GM12878 (cell line): ENCODE data around the gene GON4L. TPM values are rescaled to one million over a fixed set of nuclear protein-coding genes. Genes with fewer than 3 reads are reported as not detected.

ENCODE experiments used
- ASH2L ChIP-seq: fragments of 300-600, 200-600 bp; sonication (generic); IDR thresholded peaks from 2 replicates; pipeline ENCODE4 v1.6.1; 2017; ENCODE audit warnings: low read depth, mild to moderate bottlenecking, borderline replicate concordance
- CEBPB ChIP-seq, 2 experiments: fragments of 150-350 bp in 1 of 2; IDR thresholded peaks; 2 replicates each; pipeline ENCODE4 v1.6.1; 2012 to 2014; ENCODE audit warnings: low read depth in 2 of 2, low read length in 2 of 2, borderline replicate concordance in 1 of 2, inconsistent platforms in 1 of 2
- CREB1 ChIP-seq: IDR thresholded peaks from 2 replicates; pipeline ENCODE4 v1.6.1; 2012; ENCODE audit warnings: low read depth, mild to moderate bottlenecking, inconsistent platforms
- FOS ChIP-seq: IDR thresholded peaks from 3 replicates; pipeline ENCODE4 v1.6.1; 2011; ENCODE audit warnings: borderline replicate concordance; ENCODE audit not compliant: insufficient read length; ENCODE audit errors: extremely low read depth
- FOXK2 ChIP-seq: fragments of 450-650 bp; IDR thresholded peaks from 2 replicates; pipeline ENCODE4 v1.6.1; 2017; ENCODE audit warnings: mild to moderate bottlenecking, moderate library complexity
- IKZF2 ChIP-seq, 2 experiments: fragments of 450-650 bp; IDR thresholded peaks; 2 replicates each; pipeline ENCODE4 v1.6.1; 2017; ENCODE audit warnings: mild to moderate bottlenecking in 2 of 2, moderate library complexity in 2 of 2
- MXI1 ChIP-seq: fragments of 150-350 bp; IDR thresholded peaks from 2 replicates; pipeline ENCODE4 v1.6.1; 2011; ENCODE audit warnings: low read depth, mild to moderate bottlenecking, inconsistent platforms, low read length, improper control_type of control experiment
- MYC ChIP-seq: IDR thresholded peaks from 2 replicates; pipeline ENCODE4 v1.6.1; 2011; ENCODE audit warnings: mild to moderate bottlenecking, low read length, moderate library complexity, inconsistent platforms; ENCODE audit not compliant: insufficient read depth, insufficient replicate concordance, insufficient read length, severe bottlenecking
- PML ChIP-seq: IDR thresholded peaks from 2 replicates; pipeline ENCODE4 v1.6.1; 2012; ENCODE audit warnings: low read length, inconsistent platforms
- POU2F2 ChIP-seq: IDR thresholded peaks from 3 replicates; pipeline ENCODE4 v1.6.1; 2011; ENCODE audit warnings: low read depth, mild to moderate bottlenecking, low read length, borderline replicate concordance
- RB1 ChIP-seq: fragments of 450-650 bp; formaldehyde crosslinking; IDR thresholded peaks from 2 replicates; pipeline ENCODE4 v1.6.1; 2017; ENCODE audit warnings: mild to moderate bottlenecking, borderline replicate concordance
- SIN3A ChIP-seq: IDR thresholded peaks from 2 replicates; pipeline ENCODE4 v1.6.1; 2012; ENCODE audit warnings: low read depth, low read length, improper control_type of control experiment
- SMAD1 ChIP-seq: fragments of 450-650 bp; IDR thresholded peaks from 2 replicates; pipeline ENCODE4 v1.6.1; 2018; ENCODE audit warnings: mild to moderate bottlenecking, low read depth; ENCODE audit not compliant: partially characterized antibody
- YY1 ChIP-seq: IDR thresholded peaks from 2 replicates; pipeline ENCODE4 v1.6.1; 2011; ENCODE audit warnings: low read depth, mild to moderate bottlenecking, low read length
- ZNF217 ChIP-seq: fragments of 450-650 bp; IDR thresholded peaks from 2 replicates; pipeline ENCODE4 v1.6.1; 2017; ENCODE audit warnings: antibody characterized with exemption, mild to moderate bottlenecking
- polyA plus RNA-seq, 11 experiments: library from polyadenylated mRNA; depleted of rRNA in 4 of 11; unstranded in 6 of 11; stranded (reverse) in 5 of 11; fragments of >200 nt; fragmentation: Nextera tagmentation in 4 of 11; fragmentation: Illumina TruSeq in 1 of 11; extraction: Ambion mirVana in 4 of 11; extraction: Trizol in 1 of 11; gene quantifications; 1 replicate in 1 of 11; 2 replicates in 10 of 11; pipeline versions ENCODE4 v1.2.1 to v1.2.3, GENCODE V29; 2011 to 2016; ENCODE audit warnings: inconsistent platforms in 2 of 11, missing spikeins in 2 of 11, low read depth in 1 of 11
- total RNA-seq, 4 experiments: library from RNA; depleted of rRNA in 3 of 4; stranded (reverse); fragments of >200 nt in 3 of 4; fragmentation: Illumina TruSeq in 1 of 4; extraction: Trizol in 1 of 4; gene quantifications; 2 replicates each; pipeline versions ENCODE4 v1.2.1 to v1.2.3, GENCODE V29; 2013 to 2021
- TF ChIP-seq, protein P1 (sequence below): fragments of 450-650 bp; IDR thresholded peaks from 2 replicates; pipeline ENCODE4 v1.6.1; 2017; ENCODE audit warnings: mild to moderate bottlenecking, low read depth, inconsistent platforms; ENCODE audit not compliant: poor library complexity, severe bottlenecking
- TF ChIP-seq, protein P2 (sequence below): fragments of 450-650 bp; IDR thresholded peaks from 2 replicates; pipeline ENCODE4 v1.6.1; 2016; ENCODE audit warnings: mild to moderate bottlenecking
- TF ChIP-seq, protein P3 (sequence below): fragments of 450-650 bp; IDR thresholded peaks from 2 replicates; pipeline ENCODE4 v1.6.1; 2017; ENCODE audit warnings: borderline replicate concordance
- TF ChIP-seq, protein P4 (sequence below): fragments of 450-650 bp; IDR thresholded peaks from 2 replicates; pipeline ENCODE4 v1.6.1; 2017; ENCODE audit warnings: low read depth, mild to moderate bottlenecking, moderate library complexity
- TF ChIP-seq, protein P5 (sequence below): fragments of 450-650 bp; conservative IDR thresholded peaks from 2 replicates; pipeline ENCODE4 v1.6.1; 2017; ENCODE audit warnings: mild to moderate bottlenecking, moderate library complexity

Gene GON4L
- total and polyA plus RNA-seq, 10 of the 15 experiments (the other 5 are each of a cell fraction or from before 2014, with no cell fraction given) = 17.7 to 40.7 (median 28.0) TPM

DNA sequence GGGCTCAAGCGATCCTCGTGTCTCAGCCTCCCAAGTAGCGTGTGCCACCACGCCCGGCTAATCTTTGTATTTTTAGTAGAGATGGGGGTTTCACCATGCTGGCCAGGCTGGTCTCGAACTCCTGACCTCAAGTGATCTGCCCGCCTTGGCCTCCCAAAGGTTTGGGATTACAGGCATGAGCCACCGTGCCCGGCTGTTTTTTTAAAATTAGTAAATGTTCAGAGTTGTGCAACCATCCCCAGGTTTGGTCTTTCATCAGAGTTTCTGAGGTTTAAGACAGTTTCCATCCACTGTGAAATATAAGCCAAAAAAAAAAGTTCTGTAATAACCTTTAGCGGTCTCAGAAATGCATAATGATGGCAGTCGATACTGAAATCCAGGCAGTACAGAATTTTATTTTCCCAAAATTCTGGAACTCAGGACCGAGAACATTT, 1.8 kb upstream of the GON4L start (continued):
- TF ChIP-seq, protein P1, sequence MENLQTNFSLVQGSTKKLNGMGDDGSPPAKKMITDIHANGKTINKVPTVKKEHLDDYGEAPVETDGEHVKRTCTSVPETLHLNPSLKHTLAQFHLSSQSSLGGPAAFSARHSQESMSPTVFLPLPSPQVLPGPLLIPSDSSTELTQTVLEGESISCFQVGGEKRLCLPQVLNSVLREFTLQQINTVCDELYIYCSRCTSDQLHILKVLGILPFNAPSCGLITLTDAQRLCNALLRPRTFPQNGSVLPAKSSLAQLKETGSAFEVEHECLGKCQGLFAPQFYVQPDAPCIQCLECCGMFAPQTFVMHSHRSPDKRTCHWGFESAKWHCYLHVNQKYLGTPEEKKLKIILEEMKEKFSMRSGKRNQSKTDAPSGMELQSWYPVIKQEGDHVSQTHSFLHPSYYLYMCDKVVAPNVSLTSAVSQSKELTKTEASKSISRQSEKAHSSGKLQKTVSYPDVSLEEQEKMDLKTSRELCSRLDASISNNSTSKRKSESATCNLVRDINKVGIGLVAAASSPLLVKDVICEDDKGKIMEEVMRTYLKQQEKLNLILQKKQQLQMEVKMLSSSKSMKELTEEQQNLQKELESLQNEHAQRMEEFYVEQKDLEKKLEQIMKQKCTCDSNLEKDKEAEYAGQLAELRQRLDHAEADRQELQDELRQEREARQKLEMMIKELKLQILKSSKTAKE = no peak
- TF ChIP-seq CREB1 (no peak), SMAD1 (peak; percentile 57), MYC (no peak), ZNF217 (peak; percentile 89), MXI1 (no peak), SIN3A (no peak), FOXK2 (no peak), RB1 (peak; percentile 76; the same call in 1 of the 2 replicates), CEBPB (IDR thresholded peaks at IDR 0.05; ENCODE audit: borderline replicate concordance in 1 of 2, low read depth in 2 of 2, low read length in 2 of 2) (no peak), POU2F2 (peak; percentile 30; the same call in 1 of the 3 replicates), IKZF2 (IDR thresholded peaks at IDR 0.05) (peak; percentile 49 to 60; a peak in 3 of 4 replicates), PML (0 out of 2 replicates have a peak, but pooled peaks have one; percentile 9), ASH2L (no peak), YY1 (no peak), FOS (no peak)
- TF ChIP-seq, protein P2, sequence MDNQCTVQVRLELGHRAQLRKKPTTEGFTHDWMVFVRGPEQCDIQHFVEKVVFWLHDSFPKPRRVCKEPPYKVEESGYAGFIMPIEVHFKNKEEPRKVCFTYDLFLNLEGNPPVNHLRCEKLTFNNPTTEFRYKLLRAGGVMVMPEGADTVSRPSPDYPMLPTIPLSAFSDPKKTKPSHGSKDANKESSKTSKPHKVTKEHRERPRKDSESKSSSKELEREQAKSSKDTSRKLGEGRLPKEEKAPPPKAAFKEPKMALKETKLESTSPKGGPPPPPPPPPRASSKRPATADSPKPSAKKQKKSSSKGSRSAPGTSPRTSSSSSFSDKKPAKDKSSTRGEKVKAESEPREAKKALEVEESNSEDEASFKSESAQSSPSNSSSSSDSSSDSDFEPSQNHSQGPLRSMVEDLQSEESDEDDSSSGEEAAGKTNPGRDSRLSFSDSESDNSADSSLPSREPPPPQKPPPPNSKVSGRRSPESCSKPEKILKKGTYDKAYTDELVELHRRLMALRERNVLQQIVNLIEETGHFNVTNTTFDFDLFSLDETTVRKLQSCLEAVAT = peak; percentile 70; the same call in 1 of the 2 replicates
- TF ChIP-seq, protein P3, sequence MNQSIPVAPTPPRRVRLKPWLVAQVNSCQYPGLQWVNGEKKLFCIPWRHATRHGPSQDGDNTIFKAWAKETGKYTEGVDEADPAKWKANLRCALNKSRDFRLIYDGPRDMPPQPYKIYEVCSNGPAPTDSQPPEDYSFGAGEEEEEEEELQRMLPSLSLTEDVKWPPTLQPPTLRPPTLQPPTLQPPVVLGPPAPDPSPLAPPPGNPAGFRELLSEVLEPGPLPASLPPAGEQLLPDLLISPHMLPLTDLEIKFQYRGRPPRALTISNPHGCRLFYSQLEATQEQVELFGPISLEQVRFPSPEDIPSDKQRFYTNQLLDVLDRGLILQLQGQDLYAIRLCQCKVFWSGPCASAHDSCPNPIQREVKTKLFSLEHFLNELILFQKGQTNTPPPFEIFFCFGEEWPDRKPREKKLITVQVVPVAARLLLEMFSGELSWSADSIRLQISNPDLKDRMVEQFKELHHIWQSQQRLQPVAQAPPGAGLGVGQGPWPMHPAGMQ = no peak
- TF ChIP-seq, protein P4, sequence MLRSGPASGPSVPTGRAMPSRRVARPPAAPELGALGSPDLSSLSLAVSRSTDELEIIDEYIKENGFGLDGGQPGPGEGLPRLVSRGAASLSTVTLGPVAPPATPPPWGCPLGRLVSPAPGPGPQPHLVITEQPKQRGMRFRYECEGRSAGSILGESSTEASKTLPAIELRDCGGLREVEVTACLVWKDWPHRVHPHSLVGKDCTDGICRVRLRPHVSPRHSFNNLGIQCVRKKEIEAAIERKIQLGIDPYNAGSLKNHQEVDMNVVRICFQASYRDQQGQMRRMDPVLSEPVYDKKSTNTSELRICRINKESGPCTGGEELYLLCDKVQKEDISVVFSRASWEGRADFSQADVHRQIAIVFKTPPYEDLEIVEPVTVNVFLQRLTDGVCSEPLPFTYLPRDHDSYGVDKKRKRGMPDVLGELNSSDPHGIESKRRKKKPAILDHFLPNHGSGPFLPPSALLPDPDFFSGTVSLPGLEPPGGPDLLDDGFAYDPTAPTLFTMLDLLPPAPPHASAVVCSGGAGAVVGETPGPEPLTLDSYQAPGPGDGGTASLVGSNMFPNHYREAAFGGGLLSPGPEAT = peak; percentile 72
- TF ChIP-seq, protein P5, sequence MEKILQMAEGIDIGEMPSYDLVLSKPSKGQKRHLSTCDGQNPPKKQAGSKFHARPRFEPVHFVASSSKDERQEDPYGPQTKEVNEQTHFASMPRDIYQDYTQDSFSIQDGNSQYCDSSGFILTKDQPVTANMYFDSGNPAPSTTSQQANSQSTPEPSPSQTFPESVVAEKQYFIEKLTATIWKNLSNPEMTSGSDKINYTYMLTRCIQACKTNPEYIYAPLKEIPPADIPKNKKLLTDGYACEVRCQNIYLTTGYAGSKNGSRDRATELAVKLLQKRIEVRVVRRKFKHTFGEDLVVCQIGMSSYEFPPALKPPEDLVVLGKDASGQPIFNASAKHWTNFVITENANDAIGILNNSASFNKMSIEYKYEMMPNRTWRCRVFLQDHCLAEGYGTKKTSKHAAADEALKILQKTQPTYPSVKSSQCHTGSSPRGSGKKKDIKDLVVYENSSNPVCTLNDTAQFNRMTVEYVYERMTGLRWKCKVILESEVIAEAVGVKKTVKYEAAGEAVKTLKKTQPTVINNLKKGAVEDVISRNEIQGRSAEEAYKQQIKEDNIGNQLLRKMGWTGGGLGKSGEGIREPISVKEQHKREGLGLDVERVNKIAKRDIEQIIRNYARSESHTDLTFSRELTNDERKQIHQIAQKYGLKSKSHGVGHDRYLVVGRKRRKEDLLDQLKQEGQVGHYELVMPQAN = 0 out of 2 replicates have a peak, but pooled peaks have one; percentile 28
